Glutamatergic neuron (in vitro differentiated cells): ENCODE measurements around the gene SOX15. TPM values are rescaled to one million over a fixed set of nuclear protein-coding genes. Genes with fewer than 3 reads are reported as not detected.
"Not testable (repeated sequence)": the region's sequence is repeated elsewhere in the genome, so short reads cannot be mapped to it uniquely, and the experiment has no call there.

ENCODE experiments used
- DNase-seq: peaks from one replicate; pipeline ENCODE4 v3.0.0; 2022
- H3K27ac Mint-ChIP-seq: one replicate; pipeline ENCODE4 v1.8.0; 2020; ENCODE audit warnings: mild to moderate bottlenecking, mixed read lengths, inconsistent platforms; ENCODE audit not compliant: unreplicated experiment
- H3K27me3 Mint-ChIP-seq: one replicate; pipeline ENCODE4 v1.8.0; 2020; ENCODE audit warnings: mild to moderate bottlenecking, moderate library complexity, mixed read lengths, inconsistent platforms; ENCODE audit not compliant: unreplicated experiment
- H3K36me3 Mint-ChIP-seq: one replicate; pipeline ENCODE4 v1.8.0; 2020; ENCODE audit warnings: mild to moderate bottlenecking, mixed read lengths, inconsistent platforms; ENCODE audit not compliant: unreplicated experiment
- H3K4me1 Mint-ChIP-seq: one replicate; pipeline ENCODE4 v1.8.0; 2020; ENCODE audit warnings: mild to moderate bottlenecking, low read depth, mixed read lengths, inconsistent platforms; ENCODE audit not compliant: unreplicated experiment
- H3K4me3 Mint-ChIP-seq: one replicate; pipeline ENCODE4 v1.8.0; 2020; ENCODE audit warnings: mild to moderate bottlenecking, mixed read lengths, inconsistent platforms; ENCODE audit not compliant: unreplicated experiment
- H3K9me3 Mint-ChIP-seq: one replicate; pipeline ENCODE4 v1.8.0; 2020; ENCODE audit warnings: mild to moderate bottlenecking, moderate library complexity, mixed read lengths, inconsistent platforms; ENCODE audit not compliant: unreplicated experiment
- total RNA-seq: library from RNA; stranded (reverse); fragmentation: NEBNext Ultra II Directional; extraction: Animal tissue kit (Norgen Biotek cat#: 25700); gene quantifications from one replicate; pipeline ENCODE4 v1.2.1, GENCODE V29; 2021; ENCODE audit not compliant: unreplicated experiment
- TF ChIP-seq, protein P1 (sequence below): fragments of 200-600 bp; sonication (generic); IDR thresholded peaks from one replicate; pipeline ENCODE4 v1.5.0; 2021; ENCODE audit not compliant: partially characterized antibody, unreplicated experiment

Gene SOX15
- total RNA-seq, 1 donor from 2014 or later, result 1.7 TPM

GRCh38 chr17:7626956-7627249 is 37.0 kb upstream of the SOX15 start:
- DNase-seq, result no peak
- Mint-ChIP-seq H3K27ac (peak overlapping the region; percentile 87), H3K27me3 (no peaks in the 10 kb centered on the region), H3K4me1 (peaks cover 6% of the 10 kb centered on the region), H3K9me3 (peaks cover 2% of the 10 kb centered on the region), H3K4me3 (peak overlapping the region; percentile 94), H3K36me3 (no peaks in the 10 kb centered on the region)
- TF ChIP-seq, protein P1, sequence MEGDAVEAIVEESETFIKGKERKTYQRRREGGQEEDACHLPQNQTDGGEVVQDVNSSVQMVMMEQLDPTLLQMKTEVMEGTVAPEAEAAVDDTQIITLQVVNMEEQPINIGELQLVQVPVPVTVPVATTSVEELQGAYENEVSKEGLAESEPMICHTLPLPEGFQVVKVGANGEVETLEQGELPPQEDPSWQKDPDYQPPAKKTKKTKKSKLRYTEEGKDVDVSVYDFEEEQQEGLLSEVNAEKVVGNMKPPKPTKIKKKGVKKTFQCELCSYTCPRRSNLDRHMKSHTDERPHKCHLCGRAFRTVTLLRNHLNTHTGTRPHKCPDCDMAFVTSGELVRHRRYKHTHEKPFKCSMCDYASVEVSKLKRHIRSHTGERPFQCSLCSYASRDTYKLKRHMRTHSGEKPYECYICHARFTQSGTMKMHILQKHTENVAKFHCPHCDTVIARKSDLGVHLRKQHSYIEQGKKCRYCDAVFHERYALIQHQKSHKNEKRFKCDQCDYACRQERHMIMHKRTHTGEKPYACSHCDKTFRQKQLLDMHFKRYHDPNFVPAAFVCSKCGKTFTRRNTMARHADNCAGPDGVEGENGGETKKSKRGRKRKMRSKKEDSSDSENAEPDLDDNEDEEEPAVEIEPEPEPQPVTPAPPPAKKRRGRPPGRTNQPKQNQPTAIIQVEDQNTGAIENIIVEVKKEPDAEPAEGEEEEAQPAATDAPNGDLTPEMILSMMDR, result no peak

- Mint-ChIP-seq H3K4me3 (peak overlapping the region; percentile 94), H3K4me1 (peaks cover 6% of the 10 kb centered on the region), H3K27ac (peak overlapping the region; percentile 43), H3K9me3 (peaks cover 2% of the 10 kb centered on the region), H3K27me3 (no peaks in the 10 kb centered on the region), H3K36me3 (no peaks in the 10 kb centered on the region)
- DNase-seq, result no peak
- TF ChIP-seq, protein P1, result no peak
Observed at GRCh38 chr17:7626307-7626706, 36.4 kb upstream of the SOX15 start.

- not testable (repeated sequence) for H3K4me1 Mint-ChIP-seq, H3K36me3 Mint-ChIP-seq, DNase-seq, H3K27me3 Mint-ChIP-seq, H3K9me3 Mint-ChIP-seq, H3K27ac Mint-ChIP-seq
- H3K4me3 Mint-ChIP-seq, result peak overlapping the region; percentile 59
Observed at GRCh38 chr17:7625749-7626148, 35.9 kb upstream of the SOX15 start.

- H3K4me3 Mint-ChIP-seq, result no peak overlapping the region
- no peak overlapping the region for H3K27ac Mint-ChIP-seq
- no peaks in the 10 kb centered on the region for H3K9me3 Mint-ChIP-seq
Observed at GRCh38 chr17:7623661-7624060, 33.8 kb upstream of the SOX15 start.

GRCh38 chr17:7620835-7621234 is 30.9 kb upstream of the SOX15 start:
- Mint-ChIP-seq H3K27me3 (no peaks in the 10 kb centered on the region), H3K4me1 (no peaks in the 10 kb centered on the region), H3K4me3 (no peak overlapping the region), H3K9me3 (no peaks in the 10 kb centered on the region), H3K27ac (no peak overlapping the region), H3K36me3 (no peaks in the 10 kb centered on the region)
- no peak for DNase-seq
- TF ChIP-seq, protein P1, result no peak

More at GRCh38 chr17:7623661-7624060, 33.8 kb upstream of the SOX15 start:
- DNase-seq, result no peak
- TF ChIP-seq, protein P1, result no peak
- Mint-ChIP-seq H3K27me3 (no peaks in the 10 kb centered on the region), H3K36me3 (no peaks in the 10 kb centered on the region), H3K4me1 (peaks cover 4% of the 10 kb centered on the region)

DNA sequence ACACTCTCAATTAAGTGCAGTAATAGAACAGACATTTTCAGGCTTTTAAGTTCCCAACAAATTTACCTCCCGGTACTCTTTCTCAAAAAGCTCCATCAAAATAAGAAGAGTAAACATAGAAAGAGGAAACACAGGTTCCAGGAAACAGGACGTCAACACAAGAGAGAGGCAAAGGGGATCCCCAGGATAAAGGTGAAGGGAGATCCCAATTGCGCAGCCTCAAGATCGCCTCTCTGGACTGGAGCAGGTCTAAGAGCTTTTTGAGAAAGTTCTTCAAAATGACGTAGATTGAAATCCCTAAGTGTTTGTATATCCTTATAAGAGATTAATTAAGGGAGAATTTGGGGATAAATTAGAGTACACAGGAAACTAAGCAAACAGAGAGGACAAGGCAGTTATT is 28.7 kb upstream of the SOX15 start:
- no peak for DNase-seq
- no peaks in the 10 kb centered on the region for H3K36me3 Mint-ChIP-seq
- H3K27ac Mint-ChIP-seq, result no peak overlapping the region
- no peak overlapping the region for H3K4me3 Mint-ChIP-seq
- peaks cover 8% of the 10 kb centered on the region for H3K27me3 Mint-ChIP-seq
- TF ChIP-seq, protein P1, result no peak
- H3K9me3 Mint-ChIP-seq, result peaks cover 2% of the 10 kb centered on the region
- peaks cover 2% of the 10 kb centered on the region for H3K4me1 Mint-ChIP-seq
